GM10266 (cell line): Measurements from ENCODE around the gene EXOC4.
A peak's percentile ranks its signal among the peaks of the same experiment; 100 is the strongest.

Source experiments
- DNase-seq: peaks from one replicate; pipeline ENCODE4 v3.0.0; 2012; ENCODE audit errors: extremely low spot score
- TF ChIP-seq, protein P1 (sequence below): IDR thresholded peaks from 2 replicates; pipeline ENCODE4 v1.5.1; 2012; ENCODE audit warnings: mild to moderate bottlenecking, low read depth; ENCODE audit not compliant: control insufficient read depth, insufficient read depth; ENCODE audit errors: missing control alignments

EXOC4 gene

DNA sequence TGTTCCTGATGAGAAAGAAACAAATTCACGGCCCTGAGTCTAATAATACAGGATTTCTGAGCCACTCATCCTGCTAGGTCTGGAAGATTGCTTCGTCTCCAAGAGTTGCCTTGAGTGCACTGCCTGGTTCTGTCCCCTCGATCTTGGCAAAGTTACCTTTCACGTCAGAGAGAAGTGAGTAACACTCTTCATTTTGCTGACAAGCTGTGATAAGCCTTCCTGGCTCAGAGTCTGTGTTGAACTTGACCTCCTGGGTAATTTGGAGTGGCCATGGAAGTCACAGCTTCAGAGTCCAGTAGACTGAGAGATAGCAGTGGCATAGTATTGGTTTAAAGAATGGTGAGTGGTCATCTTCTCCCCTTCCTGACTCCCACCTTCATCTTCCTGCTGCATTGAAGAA is 809.6 kb downstream of the EXOC4 start:
- TF ChIP-seq, protein P1, sequence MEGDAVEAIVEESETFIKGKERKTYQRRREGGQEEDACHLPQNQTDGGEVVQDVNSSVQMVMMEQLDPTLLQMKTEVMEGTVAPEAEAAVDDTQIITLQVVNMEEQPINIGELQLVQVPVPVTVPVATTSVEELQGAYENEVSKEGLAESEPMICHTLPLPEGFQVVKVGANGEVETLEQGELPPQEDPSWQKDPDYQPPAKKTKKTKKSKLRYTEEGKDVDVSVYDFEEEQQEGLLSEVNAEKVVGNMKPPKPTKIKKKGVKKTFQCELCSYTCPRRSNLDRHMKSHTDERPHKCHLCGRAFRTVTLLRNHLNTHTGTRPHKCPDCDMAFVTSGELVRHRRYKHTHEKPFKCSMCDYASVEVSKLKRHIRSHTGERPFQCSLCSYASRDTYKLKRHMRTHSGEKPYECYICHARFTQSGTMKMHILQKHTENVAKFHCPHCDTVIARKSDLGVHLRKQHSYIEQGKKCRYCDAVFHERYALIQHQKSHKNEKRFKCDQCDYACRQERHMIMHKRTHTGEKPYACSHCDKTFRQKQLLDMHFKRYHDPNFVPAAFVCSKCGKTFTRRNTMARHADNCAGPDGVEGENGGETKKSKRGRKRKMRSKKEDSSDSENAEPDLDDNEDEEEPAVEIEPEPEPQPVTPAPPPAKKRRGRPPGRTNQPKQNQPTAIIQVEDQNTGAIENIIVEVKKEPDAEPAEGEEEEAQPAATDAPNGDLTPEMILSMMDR: no peak
- no peak for DNase-seq

DNA sequence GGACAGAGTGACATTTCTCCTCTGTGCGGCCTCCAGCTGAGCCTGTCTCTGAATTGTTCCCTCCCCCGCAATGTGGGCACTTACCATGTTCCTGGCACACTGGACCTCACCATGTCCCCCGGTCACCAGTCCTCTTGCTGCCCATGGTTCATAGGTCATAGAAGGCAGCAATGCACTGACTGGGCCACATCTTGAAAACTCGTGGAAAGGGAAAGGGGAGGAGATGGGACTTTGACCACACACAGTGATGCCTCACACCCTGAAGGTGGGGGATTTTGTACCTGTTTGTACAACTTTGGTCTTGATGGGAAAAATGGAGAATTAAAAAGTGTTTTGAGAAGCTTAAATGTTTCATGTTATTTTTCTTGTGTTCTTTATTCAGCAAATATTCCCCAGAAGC is 812.5 kb downstream of the EXOC4 start:
- TF ChIP-seq, protein P1: no peak
- no peak for DNase-seq

DNA sequence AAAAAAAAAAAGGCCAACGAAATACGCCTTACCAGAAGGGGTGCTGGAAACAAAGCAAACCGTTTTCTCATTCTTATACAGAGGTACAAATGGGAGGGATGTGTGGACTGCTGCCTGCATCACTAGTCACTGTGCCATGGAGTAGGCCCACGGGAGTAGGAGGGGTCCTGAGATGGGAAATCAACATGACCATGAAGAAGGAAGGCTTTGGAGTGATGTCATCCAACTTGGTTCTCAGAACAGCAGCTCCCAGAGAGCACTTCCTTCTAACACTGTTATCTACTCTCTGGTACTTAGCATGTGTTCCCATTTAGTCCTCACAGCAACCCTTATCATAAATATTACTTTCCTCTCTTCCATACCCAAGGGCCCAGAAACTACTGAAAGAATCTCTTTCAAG is 814.3 kb downstream of the EXOC4 start:
- TF ChIP-seq, protein P1: no peak

DNA sequence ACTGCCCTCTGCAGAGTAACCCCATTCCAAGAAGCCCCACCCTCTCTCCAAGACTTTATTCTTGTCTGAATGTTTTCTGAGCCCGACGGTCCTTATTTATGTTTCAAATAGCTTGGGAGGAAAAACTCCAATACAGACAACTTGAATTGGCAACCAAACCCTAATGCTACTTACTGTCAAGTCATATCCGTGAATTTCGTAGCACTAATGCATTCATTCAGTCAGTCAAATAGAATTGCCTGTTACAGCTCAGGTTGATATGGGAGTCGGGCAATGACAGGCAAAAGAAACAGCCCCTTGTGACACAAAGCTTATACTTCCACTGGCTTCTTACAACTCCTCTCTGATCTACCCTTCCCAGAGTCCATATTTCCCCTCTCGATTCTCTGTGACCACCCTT is 815.8 kb downstream of the EXOC4 start:
- DNase-seq: no peak
- TF ChIP-seq, protein P1: no peak

More for the DNA sequence above, 814.3 kb downstream of the EXOC4 start:
- no peak for DNase-seq

DNA sequence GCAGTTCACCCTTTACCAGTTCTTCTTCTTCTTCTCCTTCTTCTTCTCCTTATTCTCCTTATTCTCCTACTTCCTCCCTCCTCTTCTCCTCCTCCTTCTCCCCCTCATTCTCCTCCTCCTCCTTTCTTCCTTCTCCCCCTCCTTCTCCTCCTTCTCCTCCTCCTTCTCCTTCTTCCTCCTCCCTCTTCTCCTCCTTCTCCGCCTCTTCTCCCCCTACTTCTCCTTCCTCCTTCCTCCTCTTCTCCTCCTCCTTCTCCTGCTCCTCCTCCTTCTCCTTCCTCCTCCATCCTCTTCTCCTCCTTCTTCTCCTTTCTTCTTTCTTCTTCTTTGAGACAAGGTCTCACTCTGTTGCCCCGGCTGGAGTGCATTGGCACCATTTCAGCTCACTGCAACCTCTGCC is 816.3 kb downstream of the EXOC4 start:
- TF ChIP-seq, protein P1: no peak
- no peak for DNase-seq

DNA sequence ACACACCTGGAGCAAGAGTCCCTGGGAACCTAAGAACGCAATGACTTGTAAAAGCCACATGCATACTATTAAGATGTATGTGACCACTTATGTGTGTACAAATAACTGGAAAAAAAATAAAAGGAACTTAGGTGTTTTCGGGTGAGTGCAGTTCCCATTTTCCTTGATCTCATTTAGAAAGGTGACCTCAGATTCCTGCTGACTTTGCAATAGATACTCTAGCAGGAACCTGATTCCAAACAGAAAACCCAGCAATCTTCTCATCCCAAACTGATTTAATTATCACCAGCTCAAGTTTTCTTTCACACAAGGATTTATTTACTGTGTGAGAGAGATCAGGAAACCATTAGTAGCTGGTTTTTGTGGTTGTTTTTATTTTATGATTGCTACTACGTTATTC is 817.8 kb downstream of the EXOC4 start:
- TF ChIP-seq, protein P1: no peak
- no peak for DNase-seq

DNA sequence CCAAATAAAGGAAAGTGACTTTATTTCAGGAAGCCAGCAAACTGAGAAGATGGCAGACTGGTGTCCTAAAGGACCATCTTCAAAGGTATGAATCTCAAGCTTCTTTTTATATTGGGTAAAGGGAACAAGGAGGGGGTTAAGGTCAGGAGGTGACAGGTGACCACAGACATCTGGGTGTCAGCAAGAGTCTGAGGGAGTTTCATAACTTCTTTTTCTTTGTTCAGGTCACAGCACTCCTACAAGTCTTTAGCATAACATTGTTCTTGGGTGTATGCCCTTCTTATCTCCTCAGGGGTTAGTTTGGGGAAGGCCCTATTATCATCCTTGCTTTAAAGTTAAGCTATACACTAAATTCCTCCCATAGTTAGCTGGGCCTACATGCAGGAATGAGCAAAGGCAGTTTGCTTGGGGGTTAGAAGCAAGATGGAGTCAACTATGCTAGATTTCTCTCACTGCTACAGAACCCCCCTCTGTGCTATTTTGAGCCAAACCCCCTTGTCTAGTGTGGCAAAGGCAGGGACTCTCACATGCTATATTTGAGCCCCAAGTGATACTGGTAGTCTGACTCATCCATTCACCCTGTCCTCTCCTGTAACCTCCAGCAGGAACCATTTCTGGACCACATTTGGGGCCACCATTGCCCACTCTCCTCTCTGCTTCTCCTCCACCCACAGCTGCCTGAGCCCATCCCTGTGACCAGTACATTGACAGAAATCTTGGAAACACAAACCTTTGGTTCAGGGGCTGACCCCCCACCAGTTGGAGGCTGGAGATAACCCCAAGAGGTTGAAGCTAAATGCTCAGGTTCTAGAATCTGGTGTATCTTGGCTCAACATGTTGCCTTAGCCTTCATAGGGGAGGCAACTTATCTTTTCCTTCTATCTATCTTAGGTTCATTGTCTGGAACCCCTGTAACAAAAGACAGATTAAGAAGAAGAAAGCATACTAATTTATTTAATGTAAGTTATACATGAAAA is 818.8 kb downstream of the EXOC4 start:
- DNase-seq: peak; percentile 30
- TF ChIP-seq, protein P1: no peak
